K562 (cell line): ENCODE measurements around the gene TXNRD2. TPM values are rescaled to one million over a fixed set of nuclear protein-coding genes. Genes with fewer than 3 reads are reported as not detected.

Experiments
- ETS2 ChIP-seq: IDR thresholded peaks from 2 replicates; pipeline ENCODE4 v1.6.1; 2016; ENCODE audit warnings: borderline replicate concordance, missing genetic modification characterization, mild to moderate bottlenecking, moderate library complexity, missing compliant biosample characterization; ENCODE audit not compliant: poor library complexity, severe bottlenecking
- ETV6 ChIP-seq, 3 experiments: fragments of 150-350 bp in 1 of 3; sonication (generic) in 1 of 3; formaldehyde crosslinking in 1 of 3; IDR thresholded peaks; 2 replicates each; pipeline versions ENCODE4 v1.6.1 to v1.8.0; 2014 to 2022; ENCODE audit warnings: borderline replicate concordance in 2 of 3, low read depth in 2 of 3, antibody characterized with exemption in 1 of 3, low read length in 1 of 3, mild to moderate bottlenecking in 1 of 3, missing genetic modification reagents in 1 of 3
- HOXB6 ChIP-seq: fragments of 250-450 bp; sonication (Bioruptor Pico); IDR thresholded peaks from 2 replicates; pipeline ENCODE4 v1.5.1; 2022; ENCODE audit warnings: mild to moderate bottlenecking, borderline replicate concordance
- MXD1 ChIP-seq: fragments of 250-450 bp; sonication (Bioruptor Pico); IDR thresholded peaks from 2 replicates; pipeline ENCODE4 v1.8.0; 2021; ENCODE audit warnings: borderline replicate concordance, mild to moderate bottlenecking, moderate library complexity; ENCODE audit not compliant: poor library complexity, severe bottlenecking
- NR2C2 ChIP-seq, 2 experiments: fragments of 200-800 bp in 1 of 2; sonication (Bioruptor generic) in 1 of 2; sonication (generic) in 1 of 2; formaldehyde crosslinking in 1 of 2; IDR thresholded peaks; 2 replicates each; pipeline versions ENCODE4 v1.6.1 to v1.8.0; 2016 to 2022; ENCODE audit warnings: mild to moderate bottlenecking in 1 of 2, missing compliant biosample characterization in 1 of 2, missing genetic modification characterization in 1 of 2, missing genetic modification reagents in 1 of 2
- OTX1 ChIP-seq: fragments of 450-650 bp; formaldehyde crosslinking; IDR thresholded peaks from 2 replicates; pipeline ENCODE4 v1.4.0; 2022; ENCODE audit warnings: mild to moderate bottlenecking
- PRMT5 ChIP-seq: sonication (generic); formaldehyde crosslinking; IDR thresholded peaks from 2 replicates; pipeline ENCODE4 v1.5.0; 2020; ENCODE audit warnings: missing genetic modification reagents
- RFX7 ChIP-seq: fragments of 250-450 bp; sonication (Bioruptor Pico); IDR thresholded peaks from 2 replicates; pipeline ENCODE4 v1.5.1; 2021; ENCODE audit warnings: mild to moderate bottlenecking
- RNF219 ChIP-seq: fragments of 250-450 bp; sonication (Bioruptor Pico); IDR thresholded peaks from 2 replicates; pipeline ENCODE4 v1.5.0; 2022; ENCODE audit warnings: mild to moderate bottlenecking
- RUNX1 ChIP-seq: sonication (generic); IDR thresholded peaks from 2 replicates; pipeline ENCODE4 v1.6.1; 2016; ENCODE audit warnings: antibody characterized with exemption, low read depth
- SAFB ChIP-seq: fragments of 200-400 bp; formaldehyde crosslinking; IDR thresholded peaks from 2 replicates; pipeline ENCODE4 v1.6.1; 2017; ENCODE audit warnings: low read depth, low read length, borderline replicate concordance
- SRSF3 ChIP-seq: fragments of 200-400 bp; formaldehyde crosslinking; IDR thresholded peaks from 2 replicates; pipeline ENCODE4 v1.6.1; 2016; ENCODE audit warnings: mild to moderate bottlenecking, low read length, moderate library complexity; ENCODE audit not compliant: insufficient read depth
- TBL1XR1 ChIP-seq, 2 experiments: IDR thresholded peaks; 2 replicates each; pipeline ENCODE4 v1.6.1; 2012; ENCODE audit warnings: improper control_type of control experiment in 2 of 2, low read length in 2 of 2, mild to moderate bottlenecking in 1 of 2
- THRA ChIP-seq: fragments of 450-650 bp; IDR thresholded peaks from 2 replicates; pipeline ENCODE4 v1.6.1; 2017; ENCODE audit warnings: mild to moderate bottlenecking, moderate library complexity
- ZFPM2 ChIP-seq: fragments of 250-450 bp; sonication (Bioruptor Pico); IDR thresholded peaks from 2 replicates; pipeline ENCODE4 v1.5.1; 2022; ENCODE audit warnings: mild to moderate bottlenecking
- ZNF175 ChIP-seq: fragments of 200-800 bp; sonication (Bioruptor generic); IDR thresholded peaks from 2 replicates; pipeline ENCODE4 v1.6.1; 2016; ENCODE audit warnings: low read depth, mild to moderate bottlenecking, missing genetic modification characterization, missing compliant biosample characterization
- ZNF584 ChIP-seq: fragments of 200-800 bp; sonication (Bioruptor generic); IDR thresholded peaks from 2 replicates; pipeline ENCODE4 v1.6.1; 2016; ENCODE audit warnings: low read depth, mild to moderate bottlenecking, missing genetic modification characterization, missing compliant biosample characterization
- ZNF740 ChIP-seq, 3 experiments: fragments of 200-800 bp in 1 of 3; sonication (Bioruptor generic) in 1 of 3; sonication (generic) in 1 of 3; formaldehyde crosslinking in 1 of 3; IDR thresholded peaks; 2 replicates each; pipeline versions ENCODE4 v1.6.1 to v1.8.0; 2016 to 2022; ENCODE audit warnings: mild to moderate bottlenecking in 2 of 3, missing compliant biosample characterization in 2 of 3, missing genetic modification characterization in 2 of 3, missing genetic modification reagents in 1 of 3
- ZNF778 ChIP-seq: fragments of 450-650 bp; formaldehyde crosslinking; IDR thresholded peaks from 2 replicates; pipeline ENCODE4 v1.4.0; 2020; ENCODE audit warnings: mild to moderate bottlenecking, moderate library complexity
- polyA plus RNA-seq, 8 experiments: library from polyadenylated mRNA; depleted of rRNA in 4 of 8; stranded (reverse) in 5 of 8; unstranded in 3 of 8; fragments of >200 nt; fragmentation: Nextera tagmentation in 2 of 8; fragmentation: Illumina TruSeq in 1 of 8; extraction: Ambion mirVana in 2 of 8; extraction: Trizol in 1 of 8; gene quantifications; 2 replicates each; pipeline versions ENCODE4 v1.2.1 to v1.2.3, GENCODE V29; 2011 to 2014; ENCODE audit warnings: inconsistent platforms in 1 of 8, missing spikeins in 1 of 8
- total RNA-seq, 7 experiments: library from RNA; depleted of rRNA in 6 of 7; stranded (reverse); fragments of >200 nt in 6 of 7; fragmentation: Illumina TruSeq in 2 of 7; extraction: Trizol in 2 of 7; gene quantifications; 2 replicates each; pipeline versions ENCODE4 v1.2.1 to v1.2.3, GENCODE V29; 2011 to 2021; ENCODE audit warnings: low replicate concordance in 1 of 7

Gene TXNRD2
- total and polyA plus RNA-seq, 9 of the 15 experiments (the other 6 are each of a cell fraction or from before 2014, with no cell fraction given) = 3.3 to 80.2 (median 49.4) TPM

GRCh38 chr22:19879992-19880785 lies 61.4 kb downstream of the TXNRD2 start (continued):
- TF ChIP-seq MXD1 (CRISPR knock-in tag) (no peak), RUNX1 (no peak), ZFPM2 (CRISPR knock-in tag) (no peak), RNF219 (CRISPR knock-in tag) (no peak), OTX1 (CRISPR knock-in tag) (no peak), ETV6 (IDR thresholded peaks at IDR 0.05; ENCODE audit: borderline replicate concordance in 1 of 2, low read depth in 2 of 2, low read length in 1 of 2) (no peak), ETV6 (CRISPR knock-in tag; IDR thresholded peaks at IDR 0.05; ENCODE audit: borderline replicate concordance) (no peak), ZNF778 (CRISPR knock-in tag) (no peak), ETS2 (no peak), SAFB (no peak), HOXB6 (CRISPR knock-in tag) (no peak), TBL1XR1 (IDR thresholded peaks at IDR 0.05; ENCODE audit: low read length in 2 of 2) (no peak), THRA (no peak), SRSF3 (no peak), PRMT5 (CRISPR knock-in tag) (no peak), ZNF740 (CRISPR knock-in tag; IDR thresholded peaks at IDR 0.05) (no peak), ZNF740 (tag; IDR thresholded peaks at IDR 0.05) (no peak), ZNF584 (CRISPR knock-in tag) (no peak), NR2C2 (CRISPR knock-in tag; IDR thresholded peaks at IDR 0.05) (no peak), NR2C2 (tag; IDR thresholded peaks at IDR 0.05) (no peak), RFX7 (CRISPR knock-in tag) (no peak), ZNF175 (CRISPR knock-in tag) (no peak)
